ENCODE results near the gene SETBP1. TPM values are rescaled to one million over a fixed set of nuclear protein-coding genes. Genes with fewer than 3 reads are reported as not detected.

SETBP1 gene
- total and polyA plus RNA-seq, 7 experiments from 2014 or later: 0.08 to 12.5 (median 2.5) TPM; not detected in 2

DNA sequence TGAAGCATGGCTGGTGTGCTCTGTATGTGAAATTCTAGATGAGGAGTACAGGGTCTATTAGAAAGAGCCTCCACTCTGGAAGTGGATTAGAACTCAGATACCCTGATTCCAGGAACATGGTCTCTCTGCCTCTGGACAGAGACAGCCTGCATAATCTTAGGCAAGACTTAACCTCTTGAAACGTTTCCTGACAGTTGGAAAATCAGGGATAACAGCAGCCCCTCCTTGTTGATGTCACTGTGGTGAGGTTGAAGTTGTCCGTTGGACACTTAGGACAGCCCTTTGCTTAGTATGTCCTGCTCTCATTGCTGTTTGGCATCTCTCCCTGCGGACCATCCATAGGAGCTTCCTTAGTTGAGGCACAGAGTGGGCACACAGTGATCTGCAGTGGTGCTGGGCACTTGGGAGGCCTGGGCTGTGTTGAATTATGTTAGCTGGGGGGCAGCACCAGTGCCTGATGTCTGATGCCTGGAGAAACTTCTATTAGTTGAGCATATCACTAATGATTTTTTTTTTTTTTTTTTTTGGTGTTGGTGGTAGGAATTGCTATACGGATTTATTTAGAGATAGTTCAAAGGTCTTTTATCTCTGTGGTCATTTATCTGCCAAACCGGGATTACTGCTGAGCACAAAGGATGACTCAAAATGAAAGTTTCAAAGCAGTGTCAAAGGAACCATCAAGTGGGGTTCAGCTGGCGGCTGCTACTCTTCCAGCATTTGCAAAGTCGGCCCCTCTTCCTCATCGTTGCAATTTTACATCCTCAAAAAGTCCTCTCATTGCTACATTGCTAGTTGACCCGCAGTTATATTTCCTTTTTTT, 28.8 kb downstream of the SETBP1 start:
- Histone ChIP-seq H3K9me3 (ENCODE audit: control insufficient read depth in 2 of 3, low read length in 3 of 3) (no peaks in the 10 kb centered on the region), H3K4me3 (ENCODE audit: low read length) (no peak overlapping the region), H3K4me1 (ENCODE audit: control insufficient read depth in 2 of 2, insufficient read depth in 2 of 2, low read length in 2 of 2) (peaks cover 0 to 3% of the 10 kb centered on the region in 2 donors), H3K36me3 (ENCODE audit: control insufficient read depth in 2 of 3, insufficient read depth in 3 of 3, low read length in 3 of 3) (no peaks in the 10 kb centered on the region), H3K27ac (ENCODE audit: low read depth, low read length) (no peak overlapping the region), H3K27me3 (ENCODE audit: control insufficient read depth in 2 of 2, insufficient read depth in 2 of 2, low read length in 2 of 2) (no peaks in the 10 kb centered on the region)
- Mint-ChIP-seq H3K9me3 (peaks cover 0 to 5% (median 0%) of the 10 kb centered on the region in 11 donors), H3K27me3 (peaks cover 0 to 30% (median 0%) of the 10 kb centered on the region in 5 donors), H3K36me3 (peaks cover 0 to 32% (median 0%) of the 10 kb centered on the region in 5 donors), H3K27ac (no peak overlapping the region), H3K4me3 (peak overlapping the region in 1 of 10 donors; percentile 6), H3K4me1 (peaks cover 0 to 28% (median 0%) of the 10 kb centered on the region in 7 donors)
- no peak for ATAC-seq
- CTCF ChIA-PET: no interaction called here
- DNase-seq: no peak
- intact Hi-C loops (cut with micrococcal nuclease): no loop called here
- POLR2A ChIA-PET: no interaction called here

DNA sequence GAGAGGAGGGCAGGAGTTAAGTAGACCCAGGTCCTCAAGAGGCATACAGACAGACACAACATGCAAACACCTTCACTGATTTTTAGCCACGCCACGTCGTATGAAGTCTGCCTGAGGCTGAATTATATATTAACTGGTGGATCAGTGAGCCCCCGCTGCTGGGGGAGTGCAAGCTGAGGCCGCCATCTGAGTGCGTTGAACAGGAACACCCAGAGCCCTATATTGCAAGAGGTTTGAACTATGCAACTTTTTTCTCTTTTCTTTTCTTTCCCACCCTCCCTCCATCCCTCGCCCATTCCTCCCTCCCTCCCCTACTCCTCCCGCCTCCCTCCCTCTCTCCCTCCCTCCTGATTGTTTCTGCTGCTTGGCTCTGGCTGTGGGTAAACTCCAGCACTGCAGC, 30.2 kb downstream of the SETBP1 start:
- CTCF ChIA-PET: no interaction called here
- Histone ChIP-seq H3K36me3 (ENCODE audit: control insufficient read depth in 2 of 3, insufficient read depth in 3 of 3, low read length in 3 of 3) (no peaks in the 10 kb centered on the region), H3K27ac (ENCODE audit: low read depth, low read length) (no peak overlapping the region), H3K9me3 (ENCODE audit: control insufficient read depth in 2 of 3, low read length in 3 of 3) (no peaks in the 10 kb centered on the region), H3K4me3 (ENCODE audit: low read length) (no peak overlapping the region), H3K27me3 (ENCODE audit: control insufficient read depth in 2 of 2, insufficient read depth in 2 of 2, low read length in 2 of 2) (no peaks in the 10 kb centered on the region), H3K4me1 (ENCODE audit: control insufficient read depth in 2 of 2, insufficient read depth in 2 of 2, low read length in 2 of 2) (peaks cover 0 to 3% of the 10 kb centered on the region in 2 donors)
- no peak overlapping the region for H3K4me3 Mint-ChIP-seq
- H3K27me3 Mint-ChIP-seq: peaks cover 0 to 26% (median 0%) of the 10 kb centered on the region in 5 donors
- intact Hi-C loops (cut with micrococcal nuclease): no loop called here
- ATAC-seq: no peak
- peaks cover 0 to 32% (median 0%) of the 10 kb centered on the region in 5 donors for H3K36me3 Mint-ChIP-seq
- no peak overlapping the region for H3K27ac Mint-ChIP-seq
- POLR2A ChIA-PET: no interaction called here
- H3K4me1 Mint-ChIP-seq: peaks cover 0 to 28% (median 0%) of the 10 kb centered on the region in 7 donors
- no peak for DNase-seq
- peaks cover 0 to 5% (median 0%) of the 10 kb centered on the region in 11 donors for H3K9me3 Mint-ChIP-seq

DNA sequence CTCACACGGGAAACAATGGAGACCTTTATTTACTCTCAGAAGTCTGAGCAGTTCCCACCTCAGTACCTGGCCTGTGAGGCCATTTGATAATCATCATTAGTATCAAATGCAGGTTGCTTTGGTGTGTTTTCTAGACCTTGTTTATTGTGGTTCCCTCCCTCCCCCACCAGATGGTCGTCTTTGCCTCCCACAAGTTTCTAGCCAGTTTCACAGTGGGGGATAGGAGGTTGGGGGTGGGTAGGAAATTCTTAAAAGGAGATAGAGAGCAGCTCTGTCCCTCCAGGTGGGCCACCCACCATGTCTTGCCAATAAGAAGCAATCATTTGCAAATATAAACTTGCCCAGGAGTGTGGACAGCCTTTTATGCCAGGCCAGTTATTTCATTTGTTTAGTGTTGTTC, 31.3 kb downstream of the SETBP1 start:
- Mint-ChIP-seq H3K4me3 (no peak overlapping the region), H3K9me3 (peaks cover 0 to 5% (median 0%) of the 10 kb centered on the region in 11 donors), H3K27ac (no peak overlapping the region), H3K36me3 (peaks cover 0 to 37% (median 0%) of the 10 kb centered on the region in 5 donors), H3K27me3 (peaks cover 0 to 24% (median 0%) of the 10 kb centered on the region in 5 donors), H3K4me1 (peaks cover 0 to 38% (median 0%) of the 10 kb centered on the region in 7 donors)
- intact Hi-C loops (cut with micrococcal nuclease): no loop called here
- ATAC-seq (no peak), DNase-seq (no peak)
- Histone ChIP-seq H3K4me1 (ENCODE audit: control insufficient read depth in 2 of 2, insufficient read depth in 2 of 2, low read length in 2 of 2) (peaks cover 0 to 10% of the 10 kb centered on the region in 2 donors), H3K27ac (ENCODE audit: low read depth, low read length) (no peak overlapping the region), H3K36me3 (ENCODE audit: control insufficient read depth in 2 of 3, insufficient read depth in 3 of 3, low read length in 3 of 3) (no peaks in the 10 kb centered on the region), H3K4me3 (ENCODE audit: low read length) (no peak overlapping the region), H3K9me3 (ENCODE audit: control insufficient read depth in 2 of 3, low read length in 3 of 3) (no peaks in the 10 kb centered on the region), H3K27me3 (ENCODE audit: control insufficient read depth in 2 of 2, insufficient read depth in 2 of 2, low read length in 2 of 2) (no peaks in the 10 kb centered on the region)
- ChIA-PET CTCF (no interaction called here), POLR2A (no interaction called here)

DNA sequence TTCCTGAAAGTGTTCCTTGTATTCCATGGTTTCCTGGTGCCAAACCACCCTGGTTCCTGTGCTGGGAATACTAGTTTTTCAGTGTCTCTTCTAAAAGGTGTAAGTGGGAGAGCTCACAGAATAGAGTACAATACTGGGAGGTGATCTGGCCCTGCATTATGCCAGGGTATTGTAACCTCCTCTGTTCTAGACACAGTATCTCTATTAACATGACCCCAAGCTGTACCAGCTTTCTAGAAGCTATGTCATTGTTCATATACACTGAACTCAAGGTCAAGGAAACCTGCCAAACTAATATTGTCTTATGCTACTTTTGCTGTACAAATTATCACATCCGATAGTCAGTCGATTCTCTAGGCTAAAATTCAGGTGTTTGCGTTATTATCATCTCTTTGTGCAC, 32.7 kb downstream of the SETBP1 start:
- H3K4me1 ChIP-seq (ENCODE audit: control insufficient read depth in 2 of 2, insufficient read depth in 2 of 2, low read length in 2 of 2): peaks cover 0 to 17% of the 10 kb centered on the region in 2 donors
- CTCF ChIA-PET: no interaction called here
- H3K36me3 ChIP-seq (ENCODE audit: control insufficient read depth in 2 of 3, insufficient read depth in 3 of 3, low read length in 3 of 3): no peaks in the 10 kb centered on the region
- H3K27me3 ChIP-seq (ENCODE audit: control insufficient read depth in 2 of 2, insufficient read depth in 2 of 2, low read length in 2 of 2): no peaks in the 10 kb centered on the region
- Mint-ChIP-seq H3K4me3 (no peak overlapping the region), H3K36me3 (peaks cover 0 to 31% (median 0%) of the 10 kb centered on the region in 5 donors), H3K4me1 (peaks cover 0 to 45% (median 0%) of the 10 kb centered on the region in 7 donors), H3K9me3 (peaks cover 0 to 5% (median 0%) of the 10 kb centered on the region in 11 donors), H3K27me3 (peaks cover 0 to 19% (median 0%) of the 10 kb centered on the region in 5 donors), H3K27ac (no peak overlapping the region)
- no peak for DNase-seq
- no peak overlapping the region for H3K4me3 ChIP-seq (ENCODE audit: low read length)
- no peak for ATAC-seq
- no peaks in the 10 kb centered on the region for H3K9me3 ChIP-seq (ENCODE audit: control insufficient read depth in 2 of 3, low read length in 3 of 3)
- intact Hi-C loops (cut with micrococcal nuclease): no loop called here
- H3K27ac ChIP-seq (ENCODE audit: low read depth, low read length): no peak overlapping the region
- POLR2A ChIA-PET: no interaction called here

DNA sequence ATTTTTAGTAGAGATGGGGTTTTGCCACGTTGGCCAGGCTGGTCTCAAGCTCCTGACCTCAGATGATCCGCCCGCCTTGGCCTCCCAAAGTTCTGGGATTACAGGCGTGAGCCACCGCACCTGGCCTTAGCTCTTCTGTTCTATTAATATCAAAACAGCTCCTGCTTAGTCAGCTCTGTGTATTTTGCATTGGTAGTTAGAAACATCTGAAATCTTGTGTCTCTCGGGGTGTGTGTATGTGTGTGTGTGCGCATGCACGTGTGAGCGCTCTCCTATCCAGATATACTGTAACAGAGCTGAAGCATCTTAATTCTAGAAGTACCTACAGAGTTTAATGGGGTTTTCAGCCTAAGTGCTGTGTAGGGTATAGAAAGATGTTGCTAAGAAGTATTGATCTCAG, 33.7 kb downstream of the SETBP1 start:
- Mint-ChIP-seq H3K36me3 (peaks cover 0 to 34% (median 0%) of the 10 kb centered on the region in 5 donors), H3K9me3 (peaks cover 0 to 5% (median 0%) of the 10 kb centered on the region in 11 donors), H3K27ac (no peak overlapping the region), H3K4me1 (peaks cover 0 to 42% (median 0%) of the 10 kb centered on the region in 7 donors), H3K27me3 (peaks cover 0 to 18% (median 0%) of the 10 kb centered on the region in 5 donors), H3K4me3 (no peak overlapping the region)
- DNase-seq: no peak
- CTCF ChIA-PET: no interaction called here
- intact Hi-C loops (cut with micrococcal nuclease): no loop called here
- Histone ChIP-seq H3K4me3 (ENCODE audit: low read length) (no peak overlapping the region), H3K36me3 (ENCODE audit: control insufficient read depth in 2 of 3, insufficient read depth in 3 of 3, low read length in 3 of 3) (no peaks in the 10 kb centered on the region), H3K9me3 (ENCODE audit: control insufficient read depth in 2 of 3, low read length in 3 of 3) (no peaks in the 10 kb centered on the region), H3K27ac (ENCODE audit: low read depth, low read length) (no peak overlapping the region), H3K27me3 (ENCODE audit: control insufficient read depth in 2 of 2, insufficient read depth in 2 of 2, low read length in 2 of 2) (no peaks in the 10 kb centered on the region), H3K4me1 (ENCODE audit: control insufficient read depth in 2 of 2, insufficient read depth in 2 of 2, low read length in 2 of 2) (peaks cover 0 to 17% of the 10 kb centered on the region in 2 donors)
- POLR2A ChIA-PET: no interaction called here
- no peak for ATAC-seq

DNA sequence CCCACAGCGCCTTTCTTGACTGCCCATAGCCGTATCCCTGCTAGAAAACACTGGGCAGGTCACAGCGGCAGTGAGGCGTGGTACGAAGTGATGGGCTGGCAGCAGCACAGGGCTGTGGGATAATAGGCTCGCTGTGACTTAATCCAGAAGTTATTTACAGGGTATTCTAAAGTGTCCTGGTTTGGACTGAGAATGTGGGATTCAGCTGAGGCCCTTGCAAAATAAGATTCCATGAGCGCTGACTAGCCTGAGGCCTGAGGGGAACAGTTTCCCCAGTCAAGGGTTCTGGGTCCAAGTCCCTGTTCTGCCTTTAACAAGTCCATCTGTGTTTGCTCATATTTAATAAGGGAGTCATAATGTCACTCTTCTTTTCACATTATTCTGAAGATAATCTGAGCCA, 34.6 kb downstream of the SETBP1 start:
- DNase-seq (no peak), ATAC-seq (no peak)
- ChIA-PET CTCF (no interaction called here), POLR2A (no interaction called here)
- H3K27me3 ChIP-seq (ENCODE audit: control insufficient read depth in 2 of 2, insufficient read depth in 2 of 2, low read length in 2 of 2): no peaks in the 10 kb centered on the region
- H3K4me3 Mint-ChIP-seq: no peak overlapping the region
- H3K36me3 ChIP-seq (ENCODE audit: control insufficient read depth in 2 of 3, insufficient read depth in 3 of 3, low read length in 3 of 3): no peaks in the 10 kb centered on the region
- peaks cover 0 to 36% (median 0%) of the 10 kb centered on the region in 7 donors for H3K4me1 Mint-ChIP-seq
- H3K36me3 Mint-ChIP-seq: peaks cover 0 to 34% (median 0%) of the 10 kb centered on the region in 5 donors
- H3K4me1 ChIP-seq (ENCODE audit: control insufficient read depth in 2 of 2, insufficient read depth in 2 of 2, low read length in 2 of 2): peaks cover 0 to 14% of the 10 kb centered on the region in 2 donors
- H3K27me3 Mint-ChIP-seq: peaks cover 0 to 16% (median 0%) of the 10 kb centered on the region in 5 donors
- H3K27ac Mint-ChIP-seq: no peak overlapping the region
- H3K9me3 Mint-ChIP-seq: peaks cover 0 to 5% (median 0%) of the 10 kb centered on the region in 11 donors
- intact Hi-C loops (cut with micrococcal nuclease): no loop called here
- H3K27ac ChIP-seq (ENCODE audit: low read depth, low read length): no peak overlapping the region
- H3K9me3 ChIP-seq (ENCODE audit: control insufficient read depth in 2 of 3, low read length in 3 of 3): no peaks in the 10 kb centered on the region
- no peak overlapping the region for H3K4me3 ChIP-seq (ENCODE audit: low read length)
